Chondrocyte (in vitro differentiated cells): ENCODE measurements around the gene BHLHE41. TPM values are rescaled to one million over a fixed set of nuclear protein-coding genes. Genes with fewer than 3 reads are reported as not detected.

Experiments
- DNase-seq: peaks from one replicate; pipeline ENCODE4 v3.0.0; 2021; ENCODE audit warnings: mixed read lengths, low spot score
- H3K27ac Mint-ChIP-seq: one replicate; pipeline ENCODE4 v1.8.0; 2021; ENCODE audit warnings: mild to moderate bottlenecking, moderate library complexity, mixed read lengths; ENCODE audit not compliant: unreplicated experiment
- H3K27me3 Mint-ChIP-seq: 2 replicates; pipeline ENCODE4 v1.8.0; 2021; ENCODE audit warnings: low read depth, mixed read lengths
- H3K36me3 Mint-ChIP-seq: 2 replicates; pipeline ENCODE4 v1.8.0; 2021; ENCODE audit warnings: low read depth, mixed read lengths
- H3K4me1 Mint-ChIP-seq: 2 replicates; pipeline ENCODE4 v1.8.0; 2021; ENCODE audit warnings: low read depth, mild to moderate bottlenecking, mixed read lengths
- H3K4me3 Mint-ChIP-seq: one replicate; pipeline ENCODE4 v1.8.0; 2021; ENCODE audit warnings: mild to moderate bottlenecking, moderate library complexity, mixed read lengths; ENCODE audit not compliant: unreplicated experiment
- H3K9me3 Mint-ChIP-seq: 2 replicates; pipeline ENCODE4 v1.8.0; 2021; ENCODE audit warnings: low read depth, mixed read lengths
- total RNA-seq: library from RNA; stranded (reverse); gene quantifications from 3 replicates; pipeline ENCODE4 v1.2.1, GENCODE V29; 2021
- TF ChIP-seq, protein P1 (sequence below): fragments of 200-600 bp; sonication (generic); IDR thresholded peaks from 2 replicates; pipeline ENCODE4 v1.5.0; 2021; ENCODE audit warnings: antibody characterized with exemption, mild to moderate bottlenecking, moderate library complexity

Gene BHLHE41
- total RNA-seq, 1 donor from 2014 or later: 6.0 TPM

DNA sequence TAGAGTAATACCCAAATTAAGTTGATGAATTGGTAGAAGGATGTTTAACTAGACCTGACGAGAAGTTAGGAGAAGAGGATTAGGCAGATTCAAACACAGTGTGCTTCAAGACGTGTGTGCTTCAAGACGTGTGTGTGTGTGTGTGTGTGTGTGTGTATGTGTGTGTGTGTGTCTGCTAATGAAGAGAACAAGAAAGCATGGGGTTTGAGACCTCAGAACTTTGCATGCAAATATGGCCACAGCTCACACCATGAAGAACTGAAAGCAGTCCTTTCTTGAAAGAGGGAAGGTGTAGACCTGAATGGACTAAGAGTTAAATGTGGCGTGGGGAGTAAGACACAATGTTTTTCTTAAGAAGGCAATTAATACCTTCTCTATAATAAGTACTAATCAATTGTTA is 38.1 kb upstream of the BHLHE41 start:
- peaks cover 2% of the 10 kb centered on the region for H3K27me3 Mint-ChIP-seq
- TF ChIP-seq, protein P1, sequence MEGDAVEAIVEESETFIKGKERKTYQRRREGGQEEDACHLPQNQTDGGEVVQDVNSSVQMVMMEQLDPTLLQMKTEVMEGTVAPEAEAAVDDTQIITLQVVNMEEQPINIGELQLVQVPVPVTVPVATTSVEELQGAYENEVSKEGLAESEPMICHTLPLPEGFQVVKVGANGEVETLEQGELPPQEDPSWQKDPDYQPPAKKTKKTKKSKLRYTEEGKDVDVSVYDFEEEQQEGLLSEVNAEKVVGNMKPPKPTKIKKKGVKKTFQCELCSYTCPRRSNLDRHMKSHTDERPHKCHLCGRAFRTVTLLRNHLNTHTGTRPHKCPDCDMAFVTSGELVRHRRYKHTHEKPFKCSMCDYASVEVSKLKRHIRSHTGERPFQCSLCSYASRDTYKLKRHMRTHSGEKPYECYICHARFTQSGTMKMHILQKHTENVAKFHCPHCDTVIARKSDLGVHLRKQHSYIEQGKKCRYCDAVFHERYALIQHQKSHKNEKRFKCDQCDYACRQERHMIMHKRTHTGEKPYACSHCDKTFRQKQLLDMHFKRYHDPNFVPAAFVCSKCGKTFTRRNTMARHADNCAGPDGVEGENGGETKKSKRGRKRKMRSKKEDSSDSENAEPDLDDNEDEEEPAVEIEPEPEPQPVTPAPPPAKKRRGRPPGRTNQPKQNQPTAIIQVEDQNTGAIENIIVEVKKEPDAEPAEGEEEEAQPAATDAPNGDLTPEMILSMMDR: no peak
- no peak overlapping the region for H3K4me3 Mint-ChIP-seq
- no peaks in the 10 kb centered on the region for H3K9me3 Mint-ChIP-seq
- no peak for DNase-seq
- no peak overlapping the region for H3K27ac Mint-ChIP-seq
- H3K4me1 Mint-ChIP-seq: no peaks in the 10 kb centered on the region
- no peaks in the 10 kb centered on the region for H3K36me3 Mint-ChIP-seq

DNA sequence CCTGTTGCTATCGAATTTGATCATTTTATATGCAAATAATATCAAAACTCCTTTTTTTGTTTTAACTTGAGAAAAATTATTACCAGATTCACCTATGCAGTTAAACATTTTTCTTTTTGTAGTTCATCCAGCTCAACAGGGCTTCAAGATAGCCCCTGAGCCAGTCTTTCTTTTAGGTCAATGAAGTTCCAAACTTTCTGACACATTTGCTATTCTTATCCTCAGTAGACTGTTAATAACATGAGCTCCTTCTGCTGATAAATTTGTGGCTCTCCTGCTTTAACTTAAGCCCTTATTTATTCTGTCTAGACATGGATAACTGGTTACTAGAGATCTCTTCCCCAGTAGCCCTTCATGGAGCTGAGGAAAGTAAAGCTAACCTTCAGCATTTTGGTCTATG is 37.3 kb upstream of the BHLHE41 start:
- no peaks in the 10 kb centered on the region for H3K9me3 Mint-ChIP-seq
- H3K27ac Mint-ChIP-seq: no peak overlapping the region
- no peak overlapping the region for H3K4me3 Mint-ChIP-seq
- no peaks in the 10 kb centered on the region for H3K36me3 Mint-ChIP-seq
- peaks cover 2% of the 10 kb centered on the region for H3K27me3 Mint-ChIP-seq
- TF ChIP-seq, protein P1: no peak
- no peaks in the 10 kb centered on the region for H3K4me1 Mint-ChIP-seq
- DNase-seq: no peak

DNA sequence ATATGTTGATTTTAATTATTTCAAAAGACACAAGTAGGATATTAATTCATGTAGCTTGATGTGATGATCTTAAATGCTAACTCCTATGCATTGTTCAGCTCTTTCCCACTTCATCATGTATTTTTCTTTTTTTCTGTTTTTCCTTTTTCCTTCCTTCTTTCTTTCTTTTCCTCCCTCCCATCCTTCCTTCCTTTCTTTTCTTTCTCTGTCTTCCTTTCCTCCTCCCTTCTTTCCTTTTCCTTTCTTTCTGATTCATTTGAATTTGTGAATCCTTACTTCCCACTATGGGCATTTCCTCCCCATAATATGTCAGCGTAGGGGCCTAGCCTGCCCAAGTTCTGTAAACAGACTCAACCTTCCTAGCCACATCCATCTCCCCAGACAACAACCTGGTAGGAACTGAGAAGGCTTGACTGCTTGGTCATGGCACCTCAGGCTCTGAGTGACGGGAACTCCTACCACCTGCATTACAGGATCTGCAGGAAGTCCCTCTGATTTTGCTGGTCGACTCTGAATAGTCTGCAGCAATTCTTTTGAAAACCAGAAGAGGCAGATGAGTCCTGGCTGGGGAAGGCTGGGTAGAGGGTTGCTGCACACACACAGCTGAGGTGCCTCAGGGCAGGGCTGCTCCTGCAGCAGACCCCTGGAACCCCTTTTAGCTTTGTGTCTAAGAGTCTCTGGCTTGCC is 33.4 kb upstream of the BHLHE41 start:
- Mint-ChIP-seq H3K27me3 (peaks cover 2% of the 10 kb centered on the region), H3K27ac (no peak overlapping the region)

DNA sequence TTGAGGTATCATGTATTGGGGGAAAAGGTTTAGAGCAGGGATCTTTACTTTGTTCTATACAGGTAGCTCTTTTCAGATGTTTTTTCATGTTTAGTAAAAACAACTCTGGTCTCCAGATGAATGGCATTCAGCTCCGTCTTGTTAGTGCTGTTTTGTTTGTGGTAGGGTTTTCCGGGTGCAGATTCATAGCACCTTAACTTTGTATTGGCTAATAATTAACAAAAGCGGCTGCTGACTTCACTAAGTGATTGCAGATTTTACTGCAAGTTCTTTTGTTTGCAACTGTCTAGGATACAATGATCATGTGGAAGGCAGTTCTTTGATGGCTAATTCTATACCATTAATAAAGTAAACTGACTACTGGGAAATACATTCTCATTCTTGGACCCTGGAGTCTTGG is 32.2 kb upstream of the BHLHE41 start:
- TF ChIP-seq, protein P1: no peak
- Mint-ChIP-seq H3K4me1 (peaks cover 26% of the 10 kb centered on the region), H3K4me3 (no peak overlapping the region), H3K27me3 (peaks cover 2% of the 10 kb centered on the region), H3K9me3 (no peaks in the 10 kb centered on the region), H3K27ac (no peak overlapping the region), H3K36me3 (no peaks in the 10 kb centered on the region)
- no peak for DNase-seq

More for the DNA sequence above, 33.4 kb upstream of the BHLHE41 start:
- no peak overlapping the region for H3K4me3 Mint-ChIP-seq
- no peak for DNase-seq
- H3K36me3 Mint-ChIP-seq: no peaks in the 10 kb centered on the region
- TF ChIP-seq, protein P1: no peak
- H3K4me1 Mint-ChIP-seq: peaks cover 16% of the 10 kb centered on the region
- H3K9me3 Mint-ChIP-seq: no peaks in the 10 kb centered on the region

DNA sequence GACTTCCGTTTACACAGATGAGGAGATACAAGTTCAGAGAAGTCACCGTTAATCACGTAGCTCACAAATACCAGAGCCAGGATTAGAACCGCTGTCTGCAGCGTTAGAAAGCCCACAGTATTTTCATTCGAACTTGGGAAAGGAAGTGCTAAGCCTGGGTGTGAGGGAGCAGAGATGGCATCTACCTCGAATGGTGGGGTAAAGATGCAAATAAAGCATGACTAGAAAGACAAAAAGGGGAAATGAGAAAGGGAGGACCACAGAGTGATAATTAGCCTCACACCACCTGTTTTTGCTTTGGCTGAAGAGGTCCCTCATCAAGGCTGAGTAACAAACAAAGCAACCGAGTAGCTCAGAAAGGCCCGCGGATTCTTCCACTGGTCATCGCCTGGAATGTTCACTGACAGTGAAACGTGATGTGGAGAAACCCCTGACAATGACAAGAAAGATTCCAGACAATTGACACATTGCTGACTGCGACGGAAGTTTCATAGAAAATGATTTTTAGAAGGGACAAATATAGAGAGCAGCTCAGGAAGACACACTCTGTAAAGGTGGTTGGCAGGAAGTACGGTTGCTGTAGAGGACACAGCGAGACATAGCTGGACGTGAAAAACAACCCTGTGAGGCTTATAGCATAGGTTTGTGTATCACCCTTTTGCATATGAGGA is 31.5 kb upstream of the BHLHE41 start:
- no peak overlapping the region for H3K4me3 Mint-ChIP-seq
- H3K36me3 Mint-ChIP-seq: no peaks in the 10 kb centered on the region
- peaks cover 2% of the 10 kb centered on the region for H3K27me3 Mint-ChIP-seq
- H3K27ac Mint-ChIP-seq: no peak overlapping the region
- TF ChIP-seq, protein P1: no peak
- peaks cover 32% of the 10 kb centered on the region for H3K4me1 Mint-ChIP-seq
- no peak for DNase-seq
- no peaks in the 10 kb centered on the region for H3K9me3 Mint-ChIP-seq
